ENCODE data around the gene GCC2.
A peak's percentile ranks its signal among the peaks of the same experiment; 100 is the strongest.
"Not testable (repeated sequence)": the region's sequence is repeated elsewhere in the genome, so short reads cannot be mapped to it uniquely, and the experiment has no call there.

Gene GCC2

DNA sequence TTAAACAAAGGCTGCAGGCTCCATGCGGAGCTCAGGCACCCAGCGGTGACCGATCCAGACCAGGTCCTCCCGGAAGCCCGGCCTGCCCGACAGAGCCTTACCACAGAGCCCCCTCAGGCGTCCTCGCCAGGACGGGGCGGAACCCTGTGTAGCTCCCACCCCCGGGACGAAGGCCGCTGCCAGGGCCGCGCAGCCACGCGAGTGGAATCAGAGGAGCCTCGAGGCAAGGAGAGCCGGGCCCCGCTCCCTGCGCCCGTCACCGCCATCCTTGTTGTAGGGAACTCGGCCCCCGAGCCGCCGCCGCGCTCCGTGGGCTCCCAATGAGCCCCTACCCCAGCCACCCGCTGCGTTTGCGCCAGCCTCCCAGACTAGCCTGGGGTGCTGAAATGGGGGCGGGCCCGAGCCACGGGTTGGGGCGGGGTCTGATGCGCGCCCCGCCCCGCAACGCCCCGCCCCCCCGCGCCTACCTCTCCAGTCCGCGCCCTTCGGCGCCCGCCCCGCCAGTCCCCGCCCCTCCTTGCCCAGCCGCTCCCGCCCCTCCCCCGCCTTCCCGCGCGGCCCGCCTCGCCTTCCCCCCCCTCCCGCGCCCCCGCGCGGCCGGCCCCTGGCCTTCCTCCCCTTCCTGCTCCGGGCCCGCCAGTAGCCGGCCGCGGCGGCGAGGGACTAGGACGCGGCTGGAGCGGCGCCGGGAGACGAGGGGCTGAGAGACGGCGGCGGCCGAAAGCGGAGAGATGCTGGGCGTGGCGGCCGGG lies 85.0 kb downstream of the GCC2 start, which contains the start of gene LIMS1:
TSS of gene LIMS1 (plus strand) at position 639 of the 752 bp plus-strand sequence. CDS start at position 732, 93 bp downstream.
- peak; percentile 89 for DNase-seq

DNA sequence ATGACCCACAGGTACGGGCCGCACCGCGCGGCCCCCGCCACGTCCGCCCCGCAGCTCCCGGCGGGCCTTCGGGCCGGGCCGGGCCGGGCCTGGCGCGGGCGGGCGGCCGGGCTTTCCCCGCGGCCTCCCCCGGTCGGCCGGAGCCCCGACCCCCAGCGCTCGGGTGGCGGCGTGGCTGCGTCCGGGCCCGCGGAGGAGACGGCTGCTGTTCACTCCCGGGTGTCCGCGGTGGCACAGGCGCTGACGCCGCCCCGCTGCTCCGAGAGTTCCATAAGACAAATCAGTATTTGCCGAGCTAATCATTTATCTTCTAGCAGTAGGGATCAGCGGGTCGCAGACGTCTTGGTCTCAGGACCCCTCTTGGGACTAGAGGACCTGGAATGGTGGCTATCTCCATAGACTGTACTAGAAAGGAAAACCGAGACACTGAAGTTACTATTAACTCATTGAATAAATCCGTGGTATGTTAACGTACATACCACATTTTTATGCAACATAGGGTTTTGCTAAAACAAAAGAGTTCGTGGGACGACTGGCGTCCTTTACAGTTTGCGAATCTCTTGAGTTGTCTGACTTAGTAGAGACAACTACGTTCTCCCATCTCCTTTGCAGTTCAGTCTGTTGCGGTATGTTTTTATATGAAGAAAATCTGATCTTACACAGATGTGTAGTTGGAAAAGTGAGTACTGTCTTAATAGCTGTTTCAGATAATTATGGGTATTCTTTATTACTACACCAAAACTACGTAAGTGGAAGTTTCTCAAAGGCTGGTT lies 85.8 kb downstream of the GCC2 start:
- DNase-seq = peak; percentile 40

DNA sequence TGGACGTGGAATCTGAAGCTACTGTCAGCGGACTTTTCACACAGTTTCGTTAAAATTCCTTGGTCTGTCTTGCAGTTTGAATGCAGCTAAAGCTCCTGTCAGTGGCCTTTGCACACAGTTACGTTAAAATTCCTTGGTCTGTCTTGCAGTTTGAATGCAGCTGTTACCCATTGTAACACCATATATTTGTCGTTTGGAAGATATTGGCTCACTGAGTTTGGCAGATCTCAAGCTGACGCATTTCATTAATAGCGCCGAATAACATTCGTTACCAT lies 86.3 kb downstream of the GCC2 start:
- DNase-seq = no peak

DNA sequence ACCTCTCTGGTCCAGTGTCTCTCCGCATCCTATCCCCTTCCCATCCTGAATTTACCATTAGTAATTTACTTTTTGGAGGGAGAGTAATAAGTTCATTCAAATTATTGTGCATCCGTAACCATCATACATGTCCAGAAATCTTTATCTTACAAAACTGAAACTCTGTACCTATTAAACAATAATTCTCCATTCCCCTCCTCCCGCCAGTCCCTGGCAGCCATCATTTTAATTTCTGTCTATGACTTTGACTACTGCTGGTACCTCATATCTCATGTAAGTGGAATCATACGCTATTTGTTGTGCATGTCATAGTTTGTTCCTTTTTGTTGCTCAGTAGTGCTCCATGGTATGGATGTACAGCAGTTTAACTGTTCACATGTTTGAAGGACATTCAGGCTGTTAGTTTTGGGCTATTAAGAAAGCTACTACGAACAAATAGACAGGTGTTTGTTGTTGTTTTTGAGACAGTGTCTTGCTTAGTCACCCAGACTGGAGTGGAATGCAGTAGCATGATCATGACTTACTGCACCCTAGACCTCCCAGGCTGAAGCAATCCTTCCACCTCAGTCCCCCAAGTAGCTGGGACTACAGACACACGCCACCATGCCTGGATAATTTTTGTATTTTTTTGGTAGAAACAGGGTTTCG lies 87.3 kb downstream of the GCC2 start:
- DNase-seq = no peak

DNA sequence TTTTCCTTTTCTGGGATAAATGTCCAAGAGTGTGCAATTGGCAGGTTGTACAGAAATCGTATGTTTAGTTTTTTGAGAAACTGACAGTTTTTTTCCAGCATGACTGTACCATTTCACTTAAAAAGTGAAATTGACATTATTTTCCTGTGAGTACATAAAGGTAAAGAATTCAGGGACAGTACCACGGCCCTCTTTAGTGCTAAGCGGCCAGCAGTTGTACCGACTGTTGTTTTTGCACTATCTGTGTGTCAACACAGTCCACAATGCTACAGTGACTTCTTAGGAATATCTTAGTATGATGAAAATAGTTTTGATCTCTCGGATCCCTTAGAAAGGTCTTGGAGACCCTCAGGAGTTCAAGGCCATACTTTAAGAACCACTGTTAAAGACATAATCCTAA lies 87.9 kb downstream of the GCC2 start:
- no peak for DNase-seq

DNA sequence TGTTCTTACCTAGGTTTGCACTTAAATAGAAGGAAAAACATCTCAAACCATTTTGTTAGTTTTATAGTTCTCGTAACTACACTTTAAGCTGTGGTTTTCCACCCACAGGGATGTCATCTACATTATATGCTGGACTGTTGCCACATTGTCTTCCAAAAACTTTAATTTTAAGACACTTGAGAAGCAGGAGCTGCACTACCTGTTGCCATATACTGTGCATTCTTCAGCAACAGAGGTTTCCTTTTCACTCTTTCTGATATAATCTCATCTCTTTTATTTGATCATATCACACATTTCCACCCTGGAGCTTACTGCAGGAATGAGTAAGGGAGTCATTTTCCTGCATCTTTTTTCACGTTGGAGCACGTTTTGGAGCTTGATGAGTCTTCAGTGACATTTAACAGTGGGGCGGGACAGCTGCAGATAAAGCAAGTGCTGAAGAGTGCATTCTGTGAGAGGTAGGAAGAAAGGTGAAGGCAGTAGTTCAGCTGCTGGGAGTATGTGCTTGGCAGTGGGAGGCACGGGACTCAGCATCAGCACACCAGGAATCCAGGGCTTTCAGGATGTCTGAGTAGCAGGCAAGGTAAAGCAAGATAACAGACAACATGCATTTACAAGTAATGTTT lies 89.1 kb downstream of the GCC2 start:
- no peak for DNase-seq

DNA sequence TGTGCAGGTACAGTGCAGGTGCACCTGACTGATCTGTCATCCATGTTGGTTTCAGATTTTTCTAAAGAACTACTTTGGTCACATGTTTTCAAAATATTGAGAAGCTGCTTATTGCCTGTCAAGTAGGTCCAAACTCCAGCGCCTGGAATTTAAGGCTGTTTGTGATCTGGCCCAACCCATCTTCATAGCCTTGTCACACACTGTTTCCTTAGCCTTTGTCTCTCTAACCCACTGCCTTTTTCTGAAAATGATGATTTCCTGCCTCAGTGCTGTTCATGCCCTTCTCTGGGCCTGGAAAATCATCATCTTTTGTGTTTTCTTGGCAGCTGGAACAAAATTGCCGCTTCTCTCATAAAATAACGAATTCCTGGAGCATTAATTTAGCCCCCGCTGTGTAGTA lies 92.4 kb downstream of the GCC2 start:
- DNase-seq = no peak

DNA sequence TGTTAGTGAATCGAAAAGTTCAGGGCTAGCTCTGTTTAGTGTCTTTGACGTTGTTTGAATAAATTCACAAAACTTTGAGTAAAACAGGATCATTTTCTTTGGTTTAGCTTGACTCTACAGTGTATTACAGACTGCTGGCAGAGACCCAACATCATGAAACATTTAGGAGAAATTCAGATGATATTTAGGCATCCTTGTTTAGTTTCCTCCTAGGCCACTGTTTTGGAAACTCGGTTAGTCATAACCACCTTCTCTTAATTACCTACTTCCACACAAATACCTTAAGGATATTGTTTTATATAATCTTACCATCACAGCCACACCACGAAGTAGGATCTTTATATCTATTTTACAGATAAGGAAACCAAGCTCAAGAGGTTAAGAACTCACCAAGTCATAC lies 93.1 kb downstream of the GCC2 start:
- DNase-seq = no peak

DNA sequence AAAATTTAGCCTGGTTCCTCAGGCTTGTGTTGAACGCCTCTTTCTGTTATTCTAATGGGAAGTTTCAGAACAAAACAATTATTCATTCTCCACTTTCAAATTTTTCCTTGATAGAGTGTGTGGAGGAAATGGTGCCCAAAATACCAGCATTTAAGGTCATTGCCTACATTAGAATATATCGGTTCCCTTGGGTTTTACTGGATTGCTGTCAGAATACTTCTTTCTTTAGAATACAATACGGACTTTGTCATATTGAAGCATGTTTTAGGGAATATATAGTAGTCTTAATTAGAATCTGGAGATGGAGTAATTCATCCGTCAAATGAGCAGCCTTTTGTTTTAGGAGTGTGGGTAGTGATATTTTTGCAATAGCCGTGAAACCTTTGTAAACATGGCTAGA lies 98.6 kb downstream of the GCC2 start:
- DNase-seq = no peak

DNA sequence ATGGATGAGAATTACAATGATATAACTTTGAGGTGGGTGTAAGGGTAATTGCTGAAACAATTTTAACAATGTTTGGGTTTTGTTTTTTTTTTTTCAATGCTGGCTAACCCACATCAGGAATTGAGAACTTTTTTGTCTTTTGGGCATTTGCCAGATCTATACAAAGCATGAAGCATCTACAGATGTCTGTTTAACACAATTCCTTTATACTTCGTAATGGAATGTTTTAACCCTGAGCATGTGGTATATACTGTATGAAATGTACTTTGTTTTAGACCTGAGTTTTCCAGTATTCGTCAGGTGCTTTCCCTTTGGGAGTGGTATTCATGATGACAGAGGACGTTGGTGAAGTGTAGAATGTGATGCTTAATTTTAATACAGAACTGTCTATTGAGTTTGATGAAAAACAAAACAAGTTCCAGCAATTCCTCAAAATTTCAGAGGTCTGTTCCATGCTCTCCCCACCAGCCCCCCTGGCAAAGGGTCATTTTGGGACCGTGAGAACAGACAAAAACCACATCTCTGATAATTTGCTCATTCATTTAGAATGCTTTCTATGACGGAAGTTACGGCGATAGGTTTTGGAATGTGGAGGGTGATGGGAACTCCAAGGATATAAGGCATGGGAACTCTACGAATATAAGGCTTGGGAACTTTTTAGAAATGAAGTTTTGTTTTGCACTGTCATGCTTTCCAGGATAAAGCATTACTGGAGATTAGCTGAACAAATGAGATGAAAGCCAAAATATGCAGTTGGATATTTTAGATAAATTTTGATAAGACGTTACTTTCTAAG lies 99.4 kb downstream of the GCC2 start:
- DNase-seq = no peak

DNA sequence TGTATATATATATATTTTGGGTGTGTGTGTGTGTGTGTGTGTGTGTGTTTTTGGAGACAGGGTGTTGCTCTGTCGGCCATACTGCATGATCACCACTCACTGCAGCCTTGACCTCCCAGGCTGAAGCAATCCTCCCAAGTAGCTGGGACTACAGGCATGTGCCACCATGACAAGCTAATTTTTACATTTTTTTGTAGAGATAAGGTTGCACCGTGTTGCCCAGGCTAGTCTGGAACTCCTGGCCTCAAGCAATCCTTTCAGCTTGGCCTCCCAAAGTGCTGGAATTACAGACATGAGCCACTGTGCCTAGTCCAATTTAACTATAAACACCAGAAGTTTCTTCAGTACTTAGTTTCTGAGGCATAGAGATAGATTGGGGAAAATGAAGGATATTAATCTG lies 103.6 kb downstream of the GCC2 start:
- no peak for DNase-seq

DNA sequence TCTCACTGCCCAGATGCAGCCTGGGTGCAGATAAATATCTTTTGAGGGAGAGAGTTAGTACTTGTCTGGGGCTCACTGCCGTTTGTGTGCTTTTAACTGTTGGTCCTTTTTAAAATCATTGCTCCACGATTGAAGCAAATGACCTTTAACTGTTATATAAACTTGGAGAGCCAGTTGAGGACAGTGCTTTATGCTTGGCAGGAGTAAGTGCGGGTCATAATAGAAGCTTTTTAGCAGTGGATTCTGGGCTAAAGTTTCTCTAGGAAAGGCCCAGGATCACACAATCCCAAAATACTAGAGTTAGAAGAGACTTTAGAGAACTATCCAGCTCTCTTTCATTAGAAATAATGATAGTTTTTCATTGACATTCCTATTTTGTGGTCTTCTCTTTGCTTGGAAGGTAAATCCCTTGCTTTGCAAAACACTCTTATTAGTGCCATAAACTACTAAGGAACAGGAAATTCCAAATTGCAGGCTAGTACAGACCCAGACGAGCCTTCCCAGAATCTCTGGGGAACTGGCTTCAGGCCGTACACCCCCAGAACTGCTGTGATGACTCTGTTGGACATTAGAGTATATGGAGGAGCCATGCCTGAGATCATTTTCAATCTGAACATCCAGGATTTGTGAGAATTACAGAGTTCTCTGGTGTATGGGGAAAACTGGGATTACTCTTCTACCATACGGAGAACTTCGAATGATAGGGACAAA lies 104.4 kb downstream of the GCC2 start:
- DNase-seq = no peak

DNA sequence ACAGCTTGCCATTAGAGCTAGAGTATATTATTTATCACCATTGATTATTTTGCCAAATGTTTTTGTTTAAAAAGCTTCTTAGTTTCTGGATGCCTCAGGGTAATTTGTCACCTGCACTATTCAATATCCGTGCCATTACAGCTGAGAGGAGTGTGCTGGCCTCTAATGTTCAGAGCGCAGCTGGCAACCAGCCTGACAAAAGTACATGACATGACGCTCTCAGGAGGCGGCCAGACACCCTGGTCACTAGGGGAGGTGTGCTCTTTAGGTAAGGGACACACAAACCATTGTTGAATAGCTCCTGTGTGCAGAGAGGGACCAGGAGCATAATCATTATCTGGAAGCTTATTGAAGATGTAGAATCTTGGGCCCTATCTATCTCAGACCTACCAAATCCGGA lies 105.5 kb downstream of the GCC2 start:
- no peak for DNase-seq

DNA sequence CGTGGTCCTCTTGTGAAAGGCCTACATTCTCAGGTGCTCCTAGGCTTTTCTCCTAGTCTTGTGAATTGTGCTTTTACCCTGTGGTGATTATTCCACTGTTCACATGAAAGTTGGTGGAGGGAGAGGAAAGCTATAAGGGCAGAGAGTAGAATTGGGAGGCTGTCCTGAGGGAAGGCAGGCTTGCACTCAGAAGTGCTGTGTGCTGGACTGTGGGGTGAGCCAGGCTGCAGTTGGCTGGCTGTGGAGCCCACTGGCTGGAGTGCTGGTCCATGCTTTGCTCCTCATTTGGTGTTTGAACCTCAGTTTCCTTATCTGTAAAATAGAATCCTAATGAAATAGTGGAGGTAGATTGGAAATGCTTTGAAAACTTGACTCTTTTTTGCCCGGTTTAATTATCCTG lies 106.6 kb downstream of the GCC2 start:
- DNase-seq = no peak

DNA sequence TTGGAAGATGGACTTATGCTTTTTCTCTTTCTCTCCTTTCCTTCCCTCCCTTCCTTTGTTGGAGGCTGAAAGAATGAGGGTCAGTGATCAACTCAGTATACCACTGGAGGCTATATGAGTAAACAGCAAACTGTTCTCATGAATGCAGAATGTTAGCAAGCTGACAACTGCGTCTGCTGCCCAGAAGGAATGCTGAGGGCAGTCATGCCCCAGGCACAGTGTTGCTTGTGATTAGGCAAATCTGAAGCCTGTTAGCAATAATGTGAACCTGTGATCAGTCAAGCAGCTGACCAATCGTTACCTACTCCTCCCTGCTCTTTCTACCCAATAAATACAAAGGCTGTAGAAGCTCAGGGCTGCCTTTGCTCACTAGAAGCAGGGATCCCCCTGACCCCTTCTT lies 107.6 kb downstream of the GCC2 start:
- not testable (repeated sequence) for DNase-seq

All from stimulated activated CD4-positive, alpha-beta T cell treated with anti-CD3 and anti-CD28 coated beads, Interleukin-4, amount 100 ng/mL, for 1 hour (primary cell).